H9 (cell line): ENCODE results near the gene ARF1. TPM values are rescaled to one million over a fixed set of nuclear protein-coding genes. Genes with fewer than 3 reads are reported as not detected.
A peak's percentile ranks its signal among the peaks of the same experiment; 100 is the strongest.

Experiments
- DNase-seq: peaks from one replicate; pipeline ENCODE4 v3.0.0-alpha.2; 2017
- H2AFZ ChIP-seq: one replicate; pipeline ENCODE4 v1.6.1; 2013; ENCODE audit warnings: mild to moderate bottlenecking, low read length, control low read depth, moderate library complexity
- H2AK5ac ChIP-seq: 2 replicates; pipeline ENCODE4 v1.6.1; 2013; ENCODE audit warnings: low read length, control low read depth, mixed read lengths; ENCODE audit not compliant: insufficient read length
- H2BK120ac ChIP-seq: one replicate; pipeline ENCODE4 v1.6.1; 2013; ENCODE audit warnings: low read depth, mild to moderate bottlenecking, low read length, control low read depth, inconsistent platforms; ENCODE audit not compliant: poor library complexity, severe bottlenecking
- H2BK12ac ChIP-seq: 2 replicates; pipeline ENCODE4 v1.6.1; 2013; ENCODE audit warnings: low read length, control low read depth, mixed read lengths, low read depth; ENCODE audit not compliant: insufficient read length
- H2BK15ac ChIP-seq: 2 replicates; pipeline ENCODE4 v1.6.1; 2013; ENCODE audit warnings: low read depth, low read length, control low read depth
- H2BK20ac ChIP-seq: one replicate; pipeline ENCODE4 v1.6.1; 2013; ENCODE audit warnings: low read depth, mild to moderate bottlenecking, low read length, control low read depth, inconsistent platforms; ENCODE audit not compliant: poor library complexity, severe bottlenecking
- H2BK5ac ChIP-seq: 2 replicates; pipeline ENCODE4 v1.6.1; 2013; ENCODE audit warnings: low read length, control low read depth, mixed read lengths; ENCODE audit not compliant: insufficient read length
- H3K14ac ChIP-seq: 2 replicates; pipeline ENCODE4 v1.6.1; 2013; ENCODE audit warnings: low read length, control low read depth; ENCODE audit not compliant: insufficient read depth
- H3K18ac ChIP-seq: 2 replicates; pipeline ENCODE4 v1.6.1; 2013; ENCODE audit warnings: low read depth, mild to moderate bottlenecking, mixed read lengths, low read length, control low read depth; ENCODE audit not compliant: insufficient read length
- H3K23ac ChIP-seq: 2 replicates; pipeline ENCODE4 v1.6.1; 2013; ENCODE audit warnings: low read length, control low read depth, mixed read lengths, low read depth; ENCODE audit not compliant: insufficient read length
- H3K23me2 ChIP-seq: 2 replicates; pipeline ENCODE4 v1.6.1; 2013; ENCODE audit warnings: low read depth, mild to moderate bottlenecking, mixed read lengths, low read length, control low read depth; ENCODE audit not compliant: insufficient read length, poor library complexity, severe bottlenecking
- H3K27ac ChIP-seq: 2 replicates; pipeline ENCODE4 v1.5.1; 2013; ENCODE audit warnings: low read length, control low read depth, mixed read lengths, low read depth; ENCODE audit not compliant: insufficient read length
- H3K27me3 ChIP-seq: 2 replicates; pipeline ENCODE4 v1.6.1; 2013; ENCODE audit warnings: low read length, control low read depth, inconsistent platforms; ENCODE audit not compliant: insufficient read depth
- H3K4ac ChIP-seq: 2 replicates; pipeline ENCODE4 v1.6.1; 2013; ENCODE audit warnings: low read depth, mild to moderate bottlenecking, control low read depth, inconsistent platforms, low read length, moderate library complexity
- H3K4me1 ChIP-seq: 2 replicates; pipeline ENCODE4 v1.6.1; 2013; ENCODE audit warnings: low read length, control low read depth, inconsistent platforms; ENCODE audit not compliant: insufficient read depth
- H3K4me2 ChIP-seq: 2 replicates; pipeline ENCODE4 v1.6.1; 2013; ENCODE audit warnings: low read length, control low read depth, mixed read lengths; ENCODE audit not compliant: insufficient read length, insufficient read depth
- H3K56ac ChIP-seq: 2 replicates; pipeline ENCODE4 v1.6.1; 2013; ENCODE audit warnings: low read depth, mild to moderate bottlenecking, mixed read lengths, low read length, control low read depth; ENCODE audit not compliant: insufficient read length
- H3K79me1 ChIP-seq: 2 replicates; pipeline ENCODE4 v1.6.1; 2013; ENCODE audit warnings: low read depth, mild to moderate bottlenecking, moderate library complexity, low read length, control low read depth, inconsistent platforms; ENCODE audit not compliant: insufficient read depth, poor library complexity, severe bottlenecking
- H3K79me2 ChIP-seq: 2 replicates; pipeline ENCODE4 v1.6.1; 2013; ENCODE audit warnings: low read length, control low read depth, inconsistent platforms; ENCODE audit not compliant: insufficient read depth
- H3K9ac ChIP-seq: 2 replicates; pipeline ENCODE4 v1.6.1; 2013; ENCODE audit warnings: low read length, control low read depth, mixed read lengths; ENCODE audit not compliant: insufficient read length; ENCODE audit errors: extremely low read depth
- H3K9me3 ChIP-seq: one replicate; pipeline ENCODE4 v1.6.1; 2013; ENCODE audit warnings: low read depth, low read length, inconsistent platforms; ENCODE audit not compliant: control insufficient read depth
- H3T11ph ChIP-seq: one replicate; pipeline ENCODE4 v1.6.1; 2013; ENCODE audit warnings: mild to moderate bottlenecking, low read length, control low read depth, inconsistent platforms
- H4K20me1 ChIP-seq: one replicate; pipeline ENCODE4 v1.6.1; 2013; ENCODE audit not compliant: control insufficient read depth, insufficient read length, insufficient read depth
- H4K5ac ChIP-seq: 2 replicates; pipeline ENCODE4 v1.6.1; 2013; ENCODE audit warnings: low read depth, mild to moderate bottlenecking, mixed read lengths, low read length, control low read depth; ENCODE audit not compliant: insufficient read length
- H4K8ac ChIP-seq: replicated peaks from 2 replicates; pipeline ENCODE4 v1.6.1; 2013; ENCODE audit warnings: low read length, control low read depth, mixed read lengths, low read depth; ENCODE audit not compliant: insufficient read length
- H4K91ac ChIP-seq: 2 replicates; pipeline ENCODE4 v1.6.1; 2013; ENCODE audit warnings: low read depth, mild to moderate bottlenecking, moderate library complexity, mixed read lengths, low read length, control low read depth; ENCODE audit not compliant: insufficient read length
- H3K27ac Mint-ChIP-seq, 3 experiments: 2 replicates in 2 of 3; 3 replicates in 1 of 3; pipeline ENCODE4 v1.8.0; 2020 to 2021; ENCODE audit warnings: mixed read lengths in 3 of 3, mild to moderate bottlenecking in 1 of 3, moderate library complexity in 1 of 3
- H3K27me3 Mint-ChIP-seq: 2 replicates; pipeline ENCODE4 v1.8.0; 2021; ENCODE audit warnings: low read depth, mild to moderate bottlenecking, moderate library complexity, mixed read lengths
- H3K36me3 Mint-ChIP-seq, 3 experiments: 2 replicates in 2 of 3; 3 replicates in 1 of 3; pipeline ENCODE4 v1.8.0; 2020 to 2021; ENCODE audit warnings: low read depth in 3 of 3, mixed read lengths in 3 of 3; ENCODE audit not compliant: insufficient read depth in 1 of 3
- H3K4me1 Mint-ChIP-seq, 2 experiments: 2 replicates each; pipeline ENCODE4 v1.8.0; 2020; ENCODE audit warnings: mixed read lengths in 2 of 2
- H3K4me3 Mint-ChIP-seq, 2 experiments: 2 replicates in 1 of 2; 3 replicates in 1 of 2; pipeline ENCODE4 v1.8.0; 2020 to 2021; ENCODE audit warnings: mild to moderate bottlenecking in 2 of 2, mixed read lengths in 2 of 2, moderate library complexity in 1 of 2
- H3K9me3 Mint-ChIP-seq, 2 experiments: 2 replicates in 1 of 2; 3 replicates in 1 of 2; pipeline ENCODE4 v1.8.0; 2020; ENCODE audit warnings: mild to moderate bottlenecking in 2 of 2, mixed read lengths in 2 of 2, moderate library complexity in 1 of 2
- CTCF ChIP-seq: fragments of 200-600 bp; sonication (generic); conservative IDR thresholded peaks from 3 replicates; pipeline ENCODE4 v1.8.0; 2021; ENCODE audit warnings: antibody characterized with exemption, mild to moderate bottlenecking
- whole genome bisulfite sequencing: extraction: QIAGEN DNeasy Blood & Tissue Kit; methylation state at CpG from one replicate; pipeline ENCODE4 v1.1.7; 2013; ENCODE audit warnings: missing lambda C conversion rate, low lambda C conversion rate, mixed read lengths; ENCODE audit not compliant: insufficient read length; ENCODE audit errors: extremely low coverage; 5-methylcytosine and 5-hydroxymethylcytosine counted together
- total RNA-seq: library from RNA; stranded (reverse); gene quantifications from 2 replicates; pipeline ENCODE4 v1.2.1, GENCODE V29; 2021

The ARF1 gene
- total RNA-seq, 1 experiment from 2014 or later: 258 TPM

DNA sequence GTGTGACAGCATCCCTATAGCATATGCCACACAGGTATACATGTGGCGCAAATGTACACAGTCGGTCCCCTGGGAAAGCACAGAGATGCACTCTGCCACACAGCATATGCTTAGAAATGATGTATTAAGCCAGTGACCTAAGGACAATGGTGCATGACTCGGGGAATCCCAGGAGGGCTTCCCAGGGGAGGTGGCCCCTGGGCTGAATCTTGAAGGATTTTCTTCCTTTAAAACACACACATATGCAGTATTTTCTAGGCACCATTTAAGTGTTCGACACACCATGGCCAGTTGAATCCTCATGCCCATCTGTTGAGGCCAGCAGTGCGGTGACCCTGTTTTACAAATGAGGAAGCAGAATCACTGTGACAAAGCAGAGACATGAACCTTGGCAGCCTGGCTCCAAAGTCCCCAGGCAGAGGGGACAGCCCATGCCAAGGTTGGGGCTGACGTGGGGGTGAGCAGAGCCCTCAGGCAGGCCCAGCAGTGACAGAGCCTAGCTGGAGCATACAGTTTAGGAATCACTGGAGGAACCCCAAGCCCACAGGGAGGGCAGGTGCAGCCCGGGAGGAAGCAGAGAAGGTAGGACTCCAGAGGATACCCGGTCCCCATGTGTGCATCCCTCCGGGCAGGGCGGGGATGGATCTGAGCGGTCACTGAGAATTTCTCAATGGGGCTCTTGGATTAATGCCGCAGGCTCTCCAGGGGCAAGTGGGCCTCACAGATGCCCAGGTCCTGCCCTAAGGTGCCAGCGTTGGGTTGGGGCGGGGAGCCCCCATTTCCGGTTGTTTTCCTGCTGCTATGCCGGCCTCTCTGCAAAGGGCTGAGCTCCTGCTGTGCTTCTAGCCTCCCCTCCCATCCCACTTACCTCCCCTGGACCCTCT lies 47.3 kb upstream of the ARF1 start:
- no peak overlapping the region for H4K91ac ChIP-seq
- H2BK5ac ChIP-seq: no peak overlapping the region
- no peaks in the 10 kb centered on the region for H4K20me1 ChIP-seq
- TF ChIP-seq CTCF: no peak
- DNase-seq: peak; percentile 17
- no peak overlapping the region for H2AK5ac ChIP-seq
- no peak overlapping the region for H3T11ph ChIP-seq
- no peak overlapping the region for H4K8ac ChIP-seq
- no peak overlapping the region for H4K5ac ChIP-seq
- H3K4me2 ChIP-seq: no peak overlapping the region
- peaks cover 77% of the 10 kb centered on the region for H3K27me3 Mint-ChIP-seq
- H2BK120ac ChIP-seq: no peak overlapping the region
- H3K9me3 ChIP-seq: no peaks in the 10 kb centered on the region
- H3K18ac ChIP-seq: no peak overlapping the region
- peaks cover 2 to 12% of the 10 kb centered on the region in 2 experiments; a peak in 3 of 4 replicates for H3K4me1 Mint-ChIP-seq
- H3K27ac Mint-ChIP-seq: 0 out of 7 replicates have a peak overlapping the region, but pooled peaks of 1 of the 3 experiments have one; percentile 27
- no peak overlapping the region for H2BK15ac ChIP-seq
- no peaks in the 10 kb centered on the region; a peak in 1 of 7 replicates for H3K36me3 Mint-ChIP-seq
- H3K9ac ChIP-seq: no peak overlapping the region
- no peak overlapping the region for H2BK12ac ChIP-seq
- no peaks in the 10 kb centered on the region for H3K79me1 ChIP-seq
- no peak overlapping the region; the same call in 1 of the 2 replicates for H3K14ac ChIP-seq
- no peak overlapping the region for H2AFZ ChIP-seq
- H3K27ac ChIP-seq: no peak overlapping the region
- H3K23me2 ChIP-seq: peaks cover 5% of the 10 kb centered on the region
- peak overlapping the region in 1 of 2 experiments; percentile 46; a peak in 2 of 5 replicates for H3K4me3 Mint-ChIP-seq
- H3K4me1 ChIP-seq: no peaks in the 10 kb centered on the region
- no peak overlapping the region for H2BK20ac ChIP-seq
- H3K27me3 ChIP-seq: peaks cover 22% of the 10 kb centered on the region; the same call in 1 of the 2 replicates
- no peak overlapping the region for H3K4ac ChIP-seq
- H3K79me2 ChIP-seq: no peaks in the 10 kb centered on the region
- no peak overlapping the region for H3K56ac ChIP-seq
- peaks cover 4 to 5% of the 10 kb centered on the region in 2 experiments; a peak in 4 of 5 replicates for H3K9me3 Mint-ChIP-seq
- WGBS: no CpG with 5 or more reads among the region's 16 CpGs
- H3K23ac ChIP-seq: no peak overlapping the region
